HepG2 (cell line): ENCODE data around the gene FILIP1. TPM values are rescaled to one million over a fixed set of nuclear protein-coding genes. Genes with fewer than 3 reads are reported as not detected.

Source experiments
- ATAC-seq: fragments of 200-7000 bp; cut with Tn5 transposase; 3 replicates; pipeline ENCODE4 v1.9.1; 2020; ENCODE audit warnings: mild to moderate bottlenecking, moderate library complexity
- BruUV-seq: library from RNA; stranded (reverse); fragments of 400-500 nt; replicated peaks from 2 replicates; lab custom pipeline; 2021; lab: Mats Ljungman, UMichigan
- CTCF ChIA-PET: fragments of 300-600 bp; formaldehyde crosslinking; extraction: SDS; loops from one replicate; lab custom pipeline; 2021; ENCODE audit warnings: low total read pairs, inconsistent platforms, low intra/inter-chr PET ratio; lab: Yijun Ruan, JAX
- POLR2A ChIA-PET: fragments of 350-600 bp; sonication (Branson Sonifier 250); formaldehyde crosslinking; loops from one replicate; lab custom pipeline; 2020; ENCODE audit warnings: antibody characterized with exemption, inconsistent platforms; lab: Yijun Ruan, JAX
- DNase-seq: peaks from one replicate; pipeline ENCODE4 v3.0.0-alpha.2; 2015; ENCODE audit warnings: low spot score
- FAIRE-seq: peaks from 3 replicates; lab custom pipeline; 2011; peaks lifted over from hg19 to GRCh38; lab: Jason Lieb, UNC
- H2AFZ ChIP-seq: one replicate; pipeline ENCODE4 v1.6.1; 2011; ENCODE audit warnings: low read length, inconsistent platforms
- H3K27ac ChIP-seq: fragments of 300-600 bp; 3 replicates; pipeline ENCODE4 v1.8.0; 2011; ENCODE audit warnings: mixed run types, mild to moderate bottlenecking, mixed read lengths, low read length, inconsistent platforms; ENCODE audit not compliant: insufficient read depth; ENCODE audit errors: extremely low read length
- H3K27me3 ChIP-seq, 2 experiments: fragments of 200-600 bp in 1 of 2; 2 replicates in 1 of 2; 3 replicates in 1 of 2; pipeline versions ENCODE4 v1.6.0 to v1.8.0; 2011; ENCODE audit warnings: low read length in 2 of 2, mild to moderate bottlenecking in 2 of 2, moderate library complexity in 2 of 2, inconsistent platforms in 1 of 2; ENCODE audit not compliant: insufficient read depth in 2 of 2, control insufficient read depth in 1 of 2
- H3K36me3 ChIP-seq, 2 experiments: fragments of 200-600 bp in 1 of 2; replicated peaks in 1 of 2; 2 replicates in 1 of 2; 3 replicates in 1 of 2; pipeline versions ENCODE4 v1.5.1 to v1.8.0; 2011; ENCODE audit warnings: low read length in 2 of 2, inconsistent platforms in 1 of 2; ENCODE audit not compliant: insufficient read depth in 2 of 2, control insufficient read depth in 1 of 2
- H3K4me1 ChIP-seq: 2 replicates; pipeline ENCODE4 v1.5.1; 2012; ENCODE audit warnings: low read length, inconsistent platforms; ENCODE audit not compliant: insufficient read depth
- H3K4me2 ChIP-seq: 2 replicates; pipeline ENCODE4 v1.6.0; 2011; ENCODE audit warnings: low read depth, low read length, inconsistent platforms
- H3K4me3 ChIP-seq, 3 experiments: fragments of 200-600 bp in 1 of 3; sonication (generic), shearing (Covaris generic) in 1 of 3; replicated peaks in 1 of 3; 2 replicates each; pipeline ENCODE4 v1.5.1; 2011 to 2016; ENCODE audit warnings: low read length in 3 of 3, inconsistent platforms in 2 of 3, low read depth in 2 of 3, mild to moderate bottlenecking in 2 of 3, control low read depth in 1 of 3, mixed read lengths in 1 of 3; ENCODE audit not compliant: insufficient read depth in 1 of 3
- H3K79me2 ChIP-seq: one replicate; pipeline ENCODE4 v1.6.1; 2011; ENCODE audit warnings: low read length, inconsistent platforms; ENCODE audit not compliant: insufficient read depth
- H3K9ac ChIP-seq: 2 replicates; pipeline ENCODE4 v1.6.0; 2011; ENCODE audit warnings: mild to moderate bottlenecking, low read depth, low read length, inconsistent platforms; ENCODE audit not compliant: insufficient read depth
- H3K9me3 ChIP-seq: 2 replicates; pipeline ENCODE4 v1.5.1; 2012; ENCODE audit warnings: mild to moderate bottlenecking, low read length
- H4K20me1 ChIP-seq: 2 replicates; pipeline ENCODE4 v1.6.0; 2011; ENCODE audit warnings: inconsistent platforms, mild to moderate bottlenecking, low read length, moderate library complexity; ENCODE audit not compliant: insufficient read depth
- ASH2L ChIP-seq: fragments of 300-600, 200-600 bp; sonication (generic); IDR thresholded peaks from 2 replicates; pipeline ENCODE4 v1.7.0; 2017; ENCODE audit warnings: low read depth, mild to moderate bottlenecking, moderate library complexity, mixed read lengths, low read length; ENCODE audit not compliant: insufficient read length
- BCL6 ChIP-seq: IDR thresholded peaks from 2 replicates; pipeline ENCODE4 v1.6.1; 2016; ENCODE audit warnings: missing genetic modification reagents, missing compliant biosample characterization
- CC2D1A ChIP-seq: sonication (generic); formaldehyde crosslinking; IDR thresholded peaks from 2 replicates; pipeline ENCODE4 v1.8.1; 2023; ENCODE audit warnings: mild to moderate bottlenecking, missing genetic modification reagents
- HNRNPH1 ChIP-seq: fragments of 200-400 bp; formaldehyde crosslinking; optimal IDR thresholded peaks from 2 replicates; pipeline ENCODE3; 2017; ENCODE audit warnings: mild to moderate bottlenecking, low read depth, low read length
- HNRNPL ChIP-seq: fragments of 200-400 bp; formaldehyde crosslinking; IDR thresholded peaks from 2 replicates; pipeline ENCODE4 v1.6.1; 2017; ENCODE audit warnings: mild to moderate bottlenecking, low read depth, low read length
- KLF16 ChIP-seq, 2 experiments: sonication (generic) in 1 of 2; formaldehyde crosslinking in 1 of 2; IDR thresholded peaks; 2 replicates each; pipeline versions ENCODE4 v1.6.1 to v1.8.0; 2016 to 2023; ENCODE audit warnings: missing genetic modification reagents in 2 of 2, missing compliant biosample characterization in 1 of 2
- MAX ChIP-seq: IDR thresholded peaks from 2 replicates; pipeline ENCODE4 v1.6.1; 2012; ENCODE audit warnings: inconsistent platforms
- PAWR ChIP-seq: sonication (generic); formaldehyde crosslinking; IDR thresholded peaks from 2 replicates; pipeline ENCODE4 v1.4.0; 2020; ENCODE audit warnings: missing genetic modification reagents, mild to moderate bottlenecking, borderline replicate concordance
- PRMT3 ChIP-seq: sonication (generic); formaldehyde crosslinking; IDR thresholded peaks from 2 replicates; pipeline ENCODE4 v1.8.1; 2022; ENCODE audit warnings: low read depth, mild to moderate bottlenecking, moderate library complexity, missing genetic modification reagents, borderline replicate concordance
- SIN3A ChIP-seq: IDR thresholded peaks from 2 replicates; pipeline ENCODE4 v1.6.1; 2011; ENCODE audit warnings: low read depth, mild to moderate bottlenecking, control low read depth, low read length, borderline replicate concordance
- SOX6 ChIP-seq, 2 experiments: fragments of 450-650 bp in 1 of 2; sonication (generic) in 1 of 2; formaldehyde crosslinking in 1 of 2; IDR thresholded peaks; 2 replicates each; pipeline versions ENCODE4 v1.4.0 to v1.6.1; 2017 to 2020; ENCODE audit warnings: antibody characterized with exemption in 1 of 2, mild to moderate bottlenecking in 1 of 2, missing genetic modification reagents in 1 of 2
- SUZ12 ChIP-seq: fragments of 150-350 bp; IDR thresholded peaks from 2 replicates; pipeline ENCODE4 v1.6.1; 2014; ENCODE audit warnings: low read depth, low read length
- ZNF224 ChIP-seq: sonication (generic); formaldehyde crosslinking; IDR thresholded peaks from 2 replicates; pipeline ENCODE4 v1.5.0; 2020; ENCODE audit warnings: mild to moderate bottlenecking, missing genetic modification reagents
- ZNF335 ChIP-seq: sonication (generic); formaldehyde crosslinking; IDR thresholded peaks from 2 replicates; pipeline ENCODE4 v1.4.0; 2020; ENCODE audit warnings: missing genetic modification reagents
- ZNF570 ChIP-seq: sonication (generic); formaldehyde crosslinking; IDR thresholded peaks from 2 replicates; pipeline ENCODE4 v1.4.0; 2020; ENCODE audit warnings: mild to moderate bottlenecking, missing genetic modification reagents, borderline replicate concordance
- ZNF580 ChIP-seq: IDR thresholded peaks from 2 replicates; pipeline ENCODE4 v1.6.1; 2016; ENCODE audit warnings: low read depth, borderline replicate concordance
- ZNF790 ChIP-seq: sonication (generic); formaldehyde crosslinking; IDR thresholded peaks from 2 replicates; pipeline ENCODE4 v1.8.0; 2022; ENCODE audit warnings: missing genetic modification reagents, mild to moderate bottlenecking, borderline replicate concordance
- ZNF883 ChIP-seq: sonication (generic); formaldehyde crosslinking; IDR thresholded peaks from 2 replicates; pipeline ENCODE4 v1.5.1; 2020; ENCODE audit warnings: mild to moderate bottlenecking, missing genetic modification reagents; ENCODE audit errors: not compliant biosample characterization
- WGBS: methylation state at CpG from one replicate; pipeline ENCODE4 v1.1.6; 2017; ENCODE audit warnings: low lambda C conversion rate; 5-methylcytosine and 5-hydroxymethylcytosine counted together
- in situ Hi-C: cut with HindIII; loops from 2 replicates; pipeline ENCODE4 v1.10.0; 2017; ENCODE audit warnings: low pct_unique_long_range_greater_than_20kb; ENCODE audit not compliant: extremely low pct_ligation_motif_present
- intact Hi-C: fragments of 100-400 bp; cut with micrococcal nuclease; formaldehyde crosslinking; loops from one replicate; pipeline ENCODE4 v1.10.0; 2022; ENCODE audit not compliant: unreplicated experiment
- polyA plus RNA-seq, 8 experiments: library from polyadenylated mRNA; depleted of rRNA in 3 of 8; stranded (reverse) in 7 of 8; unstranded in 1 of 8; fragments of >200 nt; fragmentation: Illumina TruSeq in 4 of 8; extraction: Trizol in 4 of 8; gene quantifications; 2 replicates each; pipeline versions ENCODE4 v1.2.1 to v1.2.3, GENCODE V29; 2011 to 2016; ENCODE audit warnings: low read depth in 4 of 8, missing spikeins in 1 of 8, mixed read lengths in 1 of 8; ENCODE audit not compliant: insufficient read depth in 1 of 8
- total RNA-seq, 5 experiments: library from RNA; depleted of rRNA; stranded (reverse); fragments of >200 nt; fragmentation: Illumina TruSeq; extraction: Trizol; gene quantifications; 2 replicates each; pipeline ENCODE4 v1.2.3, GENCODE V29; 2016; ENCODE audit warnings: low read depth in 1 of 5

FILIP1 gene
- total and polyA plus RNA-seq, 2 of the 13 experiments (the other 11 are each of a cell fraction or from before 2014, with no cell fraction given), result not detected

GRCh38 chr6:75318900-75319299 lies 174.7 kb downstream of the FILIP1 start:
- Histone ChIP-seq H3K4me2 (no peak overlapping the region), H3K9ac (no peak overlapping the region), H3K27ac (no peak overlapping the region), H3K79me2 (no peaks in the 10 kb centered on the region), H3K9me3 (no peaks in the 10 kb centered on the region), H4K20me1 (no peaks in the 10 kb centered on the region), H3K36me3 (no peaks in the 10 kb centered on the region), H3K27me3 (peaks cover 0 to 8% of the 10 kb centered on the region in 2 experiments; a peak in 2 of 5 replicates), H3K4me1 (no peaks in the 10 kb centered on the region), H2AFZ (no peak overlapping the region), H3K4me3 (no peak overlapping the region)
- WGBS, result 40% methylated on average over 2 of the region's 2 CpGs
- POLR2A ChIA-PET, result no interaction called here
- in situ Hi-C loops, result no loop called here
- DNase-seq, result no peak
- BruUV-seq, result no TSS peak
- intact Hi-C loops, result no loop called here
- no peak for ATAC-seq
- CTCF ChIA-PET, result no interaction called here
- FAIRE-seq, result no peak
- TF ChIP-seq ZNF883 (no peak), ZNF570 (CRISPR knock-in tag) (no peak), PAWR (CRISPR knock-in tag) (no peak), ASH2L (no peak), ZNF335 (CRISPR knock-in tag) (no peak), MAX (no peak), SUZ12 (no peak), ZNF790 (no peak), ZNF224 (CRISPR knock-in tag) (no peak), PRMT3 (CRISPR knock-in tag) (no peak), HNRNPH1 (no peak), CC2D1A (no peak), BCL6 (no peak), SIN3A (no peak), KLF16 (CRISPR knock-in tag; IDR thresholded peaks at IDR 0.05) (no peak), SOX6 (IDR thresholded peaks at IDR 0.05) (no peak), SOX6 (CRISPR knock-in tag; IDR thresholded peaks at IDR 0.05) (no peak), HNRNPL (no peak), ZNF580 (CRISPR knock-in tag) (no peak)
